RKO (cell line): ENCODE data around the gene MBD3L1.

Experiments used
- DNase-seq: peaks from one replicate; pipeline ENCODE4 v3.0.0-alpha.2; 2016; ENCODE audit warnings: low spot score

Gene MBD3L1

GRCh38 chr19:8832132-8833021, at the start of gene MBD3L1, which contains the start of gene ZNF558:
Gene MBD3L1 (plus strand): TSS chr19:8832377. CDS start chr19:8842679, 10,302 bp downstream.
Gene ZNF558 (minus strand): TSS chr19:8832304. CDS start chr19:8822659, 9,645 bp downstream.
- peak; percentile 98 for DNase-seq

- no peak for DNase-seq
These were observed 37.4 kb upstream of the MBD3L1 start for GRCh38 chr19:8794823-8795222.

GRCh38 chr19:8806661-8807060, 25.5 kb upstream of the MBD3L1 start:
- no peak for DNase-seq

- no peak for DNase-seq
These were observed 20.6 kb upstream of the MBD3L1 start for GRCh38 chr19:8811315-8812172.

- DNase-seq = no peak
These were observed 18.0 kb upstream of the MBD3L1 start for GRCh38 chr19:8814176-8814575.

GRCh38 chr19:8815780-8816179, 16.4 kb upstream of the MBD3L1 start:
- no peak for DNase-seq

- DNase-seq = no peak
These were observed 11.9 kb upstream of the MBD3L1 start for GRCh38 chr19:8820234-8820633.

GRCh38 chr19:8821748-8822241, 10.4 kb upstream of the MBD3L1 start:
- DNase-seq = no peak

- no peak for DNase-seq
These were observed 5.8 kb upstream of the MBD3L1 start for GRCh38 chr19:8826371-8826770.

- no peak for DNase-seq
These were observed 4.9 kb upstream of the MBD3L1 start for GRCh38 chr19:8827277-8827676.

GRCh38 chr19:8831373-8831772, 804 bp upstream of the MBD3L1 start:
- DNase-seq = peak; percentile 13

GRCh38 chr19:8831832-8832131, 395 bp upstream of the MBD3L1 start:
- DNase-seq = peak; percentile 57

GRCh38 chr19:8835446-8835845, 3.3 kb downstream of the MBD3L1 start:
- DNase-seq = no peak

GRCh38 chr19:8835877-8836276, 3.7 kb downstream of the MBD3L1 start:
- no peak for DNase-seq

- no peak for DNase-seq
These were observed 8.5 kb downstream of the MBD3L1 start for GRCh38 chr19:8840708-8841107.

GRCh38 chr19:8846819-8847218, 14.6 kb downstream of the MBD3L1 start:
- no peak for DNase-seq

GRCh38 chr19:8849232-8849631, 17.1 kb downstream of the MBD3L1 start:
- no peak for DNase-seq

GRCh38 chr19:8850488-8850887, 18.3 kb downstream of the MBD3L1 start:
- DNase-seq = no peak

GRCh38 chr19:8858260-8858659, 26.1 kb downstream of the MBD3L1 start:
- DNase-seq = no peak

- no peak for DNase-seq
These were observed 34.2 kb downstream of the MBD3L1 start for GRCh38 chr19:8866344-8866743.

GRCh38 chr19:8877854-8878705, 45.9 kb downstream of the MBD3L1 start:
- peak; percentile 22 for DNase-seq
